Measurements from ENCODE around the gene TUT4.

Gene TUT4

DNA sequence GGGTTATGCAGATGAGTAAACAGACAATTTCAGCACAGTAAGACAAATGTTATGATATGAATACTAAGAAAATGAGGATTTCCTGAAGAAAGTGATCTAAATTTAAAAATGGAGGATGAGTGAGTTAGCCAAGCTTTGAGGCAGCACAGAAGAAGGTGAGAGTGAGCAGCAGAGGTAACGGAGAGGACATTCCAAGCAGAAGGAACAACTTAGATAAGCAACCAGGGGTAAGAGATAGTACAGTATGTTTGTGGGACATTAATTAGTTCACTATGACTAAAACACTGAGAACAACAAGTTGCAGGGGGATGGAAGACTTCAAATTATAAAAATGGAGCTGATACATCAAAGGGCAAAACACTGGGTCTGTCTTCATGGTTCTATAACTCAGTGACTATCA lies 125.7 kb downstream of the TUT4 start:
- TF ChIP-seq, protein P1, sequence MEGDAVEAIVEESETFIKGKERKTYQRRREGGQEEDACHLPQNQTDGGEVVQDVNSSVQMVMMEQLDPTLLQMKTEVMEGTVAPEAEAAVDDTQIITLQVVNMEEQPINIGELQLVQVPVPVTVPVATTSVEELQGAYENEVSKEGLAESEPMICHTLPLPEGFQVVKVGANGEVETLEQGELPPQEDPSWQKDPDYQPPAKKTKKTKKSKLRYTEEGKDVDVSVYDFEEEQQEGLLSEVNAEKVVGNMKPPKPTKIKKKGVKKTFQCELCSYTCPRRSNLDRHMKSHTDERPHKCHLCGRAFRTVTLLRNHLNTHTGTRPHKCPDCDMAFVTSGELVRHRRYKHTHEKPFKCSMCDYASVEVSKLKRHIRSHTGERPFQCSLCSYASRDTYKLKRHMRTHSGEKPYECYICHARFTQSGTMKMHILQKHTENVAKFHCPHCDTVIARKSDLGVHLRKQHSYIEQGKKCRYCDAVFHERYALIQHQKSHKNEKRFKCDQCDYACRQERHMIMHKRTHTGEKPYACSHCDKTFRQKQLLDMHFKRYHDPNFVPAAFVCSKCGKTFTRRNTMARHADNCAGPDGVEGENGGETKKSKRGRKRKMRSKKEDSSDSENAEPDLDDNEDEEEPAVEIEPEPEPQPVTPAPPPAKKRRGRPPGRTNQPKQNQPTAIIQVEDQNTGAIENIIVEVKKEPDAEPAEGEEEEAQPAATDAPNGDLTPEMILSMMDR (IDR thresholded peaks at IDR 0.05; ENCODE audit: control insufficient read depth, insufficient read depth, low read depth, low read length, missing control alignments) = no peak
- no peak overlapping the region for H3K4me3 ChIP-seq (ENCODE audit: control insufficient read depth, low read depth, low read length)
- no peak for DNase-seq (ENCODE audit: low read depth)

DNA sequence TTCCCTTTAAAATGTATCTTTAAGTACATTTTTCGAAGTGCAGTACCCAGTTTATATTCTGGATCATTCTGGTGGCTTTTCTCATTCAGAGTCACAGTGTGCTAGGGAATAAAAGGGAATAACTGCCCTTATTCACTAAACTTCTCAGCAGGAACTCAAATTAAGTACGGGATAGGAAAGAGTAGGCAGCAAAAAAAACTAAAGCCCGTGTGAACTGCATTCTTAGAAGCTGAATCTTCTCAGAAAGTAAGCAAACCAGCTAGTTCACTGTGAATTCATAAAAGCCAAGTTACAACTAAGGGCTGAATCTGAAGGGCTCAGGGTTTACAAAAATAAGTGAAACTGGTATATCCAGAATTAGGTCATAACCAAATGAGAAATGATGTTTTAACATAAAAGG lies 126.5 kb downstream of the TUT4 start:
- no peak overlapping the region for H3K4me3 ChIP-seq (ENCODE audit: control insufficient read depth, low read depth, low read length)
- TF ChIP-seq, protein P1 (IDR thresholded peaks at IDR 0.05; ENCODE audit: control insufficient read depth, insufficient read depth, low read depth, low read length, missing control alignments) = no peak
- DNase-seq (ENCODE audit: low read depth) = no peak

DNA sequence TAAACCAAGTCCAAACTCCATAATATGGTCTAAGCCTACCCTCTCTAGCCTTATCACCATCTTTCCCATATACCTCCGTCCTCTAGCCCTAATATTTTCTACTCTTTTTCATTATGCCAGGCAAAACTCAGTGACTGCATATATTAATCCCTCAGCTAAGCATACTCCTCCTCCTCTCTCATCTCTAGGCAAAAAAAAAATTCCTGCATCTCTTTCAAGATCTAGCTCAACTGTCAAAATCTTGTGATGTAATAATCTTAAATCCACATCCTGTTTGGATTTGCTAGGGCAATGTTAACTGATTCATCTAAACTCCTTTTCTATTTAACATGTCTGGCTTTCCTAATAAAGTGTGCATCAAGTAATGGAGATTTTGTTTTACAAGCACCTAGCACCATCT lies 128.1 kb downstream of the TUT4 start:
- no peak for DNase-seq (ENCODE audit: low read depth)
- no peak overlapping the region for H3K4me3 ChIP-seq (ENCODE audit: control insufficient read depth, low read depth, low read length)
- TF ChIP-seq, protein P1 (IDR thresholded peaks at IDR 0.05; ENCODE audit: control insufficient read depth, insufficient read depth, low read depth, low read length, missing control alignments) = no peak

DNA sequence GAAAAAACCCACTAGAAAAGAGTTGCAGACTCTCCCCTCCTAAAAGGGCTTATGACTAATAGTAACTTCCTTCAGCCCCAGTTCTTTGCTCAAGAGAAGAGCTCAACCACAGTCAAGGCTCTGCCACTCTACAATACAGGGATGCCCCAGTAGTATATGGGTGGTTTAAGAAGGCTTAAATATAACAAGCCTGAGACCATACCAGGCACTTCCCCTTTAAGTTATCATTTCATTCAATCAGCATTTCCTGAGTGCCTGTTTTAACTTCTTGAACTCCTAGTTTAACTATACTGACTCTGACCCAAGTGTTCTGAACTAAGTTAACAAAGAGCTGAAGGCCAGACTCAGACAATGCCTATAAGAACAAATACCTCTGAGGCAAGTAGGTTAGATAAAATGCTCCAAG lies 128.7 kb downstream of the TUT4 start:
- DNase-seq (ENCODE audit: low read depth) = no peak
- H3K4me3 ChIP-seq (ENCODE audit: control insufficient read depth, low read depth, low read length) = no peak overlapping the region
- TF ChIP-seq, protein P1 (IDR thresholded peaks at IDR 0.05; ENCODE audit: control insufficient read depth, insufficient read depth, low read depth, low read length, missing control alignments) = no peak

DNA sequence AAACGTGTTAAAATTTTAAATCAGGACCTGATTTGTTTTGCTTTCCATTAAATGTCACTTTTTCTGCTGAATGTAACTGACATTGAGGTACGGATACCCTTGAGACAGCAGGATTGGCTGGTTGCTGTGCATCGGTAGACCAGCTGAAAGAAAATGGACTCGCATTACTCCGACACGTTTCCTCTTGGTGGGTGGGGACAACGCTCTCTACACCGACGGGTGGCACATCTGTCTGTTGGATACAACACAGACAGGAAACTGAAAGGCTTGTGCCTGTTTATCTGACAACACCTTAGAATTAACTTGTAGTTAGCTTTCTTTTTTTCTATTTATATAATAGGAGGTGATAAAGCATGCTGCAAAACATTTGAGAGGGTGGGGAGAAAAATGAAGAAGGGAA lies 129.1 kb downstream of the TUT4 start:
- DNase-seq (ENCODE audit: low read depth) = no peak
- TF ChIP-seq, protein P1 (IDR thresholded peaks at IDR 0.05; ENCODE audit: control insufficient read depth, insufficient read depth, low read depth, low read length, missing control alignments) = no peak
- no peak overlapping the region for H3K4me3 ChIP-seq (ENCODE audit: control insufficient read depth, low read depth, low read length)

DNA sequence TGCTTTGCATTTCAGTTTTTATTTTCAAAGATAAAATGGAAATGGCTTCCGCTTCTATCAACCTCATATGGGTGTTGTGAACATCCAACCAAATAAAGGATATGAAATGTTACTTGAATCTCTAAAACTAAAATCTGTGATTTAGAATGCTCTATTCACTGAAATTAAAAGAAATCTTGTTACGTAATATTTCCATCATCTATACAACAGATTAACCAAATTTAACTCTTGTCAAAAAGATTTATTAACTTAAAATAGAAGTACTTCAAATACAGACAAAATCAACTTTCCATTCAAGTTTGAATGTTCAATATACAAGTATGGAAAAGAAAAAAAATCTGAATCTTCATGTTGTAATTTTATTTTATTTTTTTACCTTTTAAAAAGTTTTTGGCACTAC lies 129.8 kb downstream of the TUT4 start:
- TF ChIP-seq, protein P1 (IDR thresholded peaks at IDR 0.05; ENCODE audit: control insufficient read depth, insufficient read depth, low read depth, low read length, missing control alignments) = no peak
- no peak overlapping the region for H3K4me3 ChIP-seq (ENCODE audit: control insufficient read depth, low read depth, low read length)
- no peak for DNase-seq (ENCODE audit: low read depth)

DNA sequence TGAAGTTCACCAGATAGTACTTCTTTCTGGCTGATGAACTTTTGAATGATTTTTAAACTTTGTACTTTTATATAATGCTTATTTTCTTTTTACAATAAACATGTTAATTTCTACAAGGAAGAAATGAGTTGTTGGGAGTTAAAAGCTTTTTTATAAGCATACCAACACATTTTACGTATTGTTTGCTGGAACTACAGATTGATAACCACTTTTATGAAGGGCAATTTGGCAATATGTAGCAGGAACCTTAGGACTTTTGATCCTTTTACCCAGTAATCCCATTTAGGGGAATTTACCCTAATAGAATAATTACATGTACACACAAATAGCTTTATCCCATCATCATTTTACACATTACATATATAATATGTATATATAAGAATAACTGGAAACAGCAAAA lies 132.2 kb downstream of the TUT4 start:
- TF ChIP-seq, protein P1 (IDR thresholded peaks at IDR 0.05; ENCODE audit: control insufficient read depth, insufficient read depth, low read depth, low read length, missing control alignments) = no peak
- no peak for DNase-seq (ENCODE audit: low read depth)
- no peak overlapping the region for H3K4me3 ChIP-seq (ENCODE audit: control insufficient read depth, low read depth, low read length)
